ENCODE data around the gene SECTM1.
"Not testable (repeated sequence)": the region's sequence is repeated elsewhere in the genome, so short reads cannot be mapped to it uniquely, and the experiment has no call there.

SECTM1 gene

DNA sequence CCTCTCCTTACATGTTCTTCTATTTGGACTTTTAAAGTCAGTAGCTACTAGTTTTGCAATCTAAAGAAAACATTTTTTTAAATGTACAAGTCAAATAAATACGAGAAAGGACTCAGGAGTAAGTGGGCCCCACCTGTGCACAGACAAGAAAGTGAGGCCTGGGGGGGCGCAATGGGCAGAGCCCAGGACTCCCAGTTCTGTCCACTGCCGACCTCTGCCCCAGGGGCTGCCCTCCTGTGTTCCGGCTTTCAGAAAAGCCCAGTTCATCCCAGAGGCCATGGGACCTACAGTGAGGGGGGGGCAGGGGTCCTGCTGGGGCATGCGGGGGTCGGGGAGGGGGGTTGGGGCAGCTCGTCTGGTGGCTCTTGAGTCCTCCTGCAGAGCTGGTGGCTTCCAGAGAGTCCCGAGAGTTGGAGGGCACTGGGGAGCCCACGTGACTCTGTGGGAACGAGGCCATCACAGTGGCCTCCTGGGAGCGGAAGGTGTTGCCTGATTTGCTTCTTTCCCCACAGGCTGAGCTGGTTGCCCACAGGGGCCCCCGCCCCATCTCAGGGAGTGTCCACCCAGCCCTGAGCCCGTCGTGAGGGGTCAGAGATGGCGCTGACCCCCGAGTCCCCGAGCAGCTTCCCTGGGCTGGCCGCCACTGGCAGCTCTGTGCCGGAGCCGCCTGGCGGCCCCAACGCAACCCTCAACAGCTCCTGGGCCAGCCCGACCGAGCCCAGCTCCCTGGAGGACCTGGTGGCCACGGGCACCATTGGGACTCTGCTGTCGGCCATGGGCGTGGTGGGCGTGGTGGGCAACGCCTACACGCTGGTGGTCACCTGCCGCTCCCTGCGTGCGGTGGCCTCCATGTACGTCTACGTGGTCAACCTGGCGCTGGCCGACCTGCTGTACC is 40.4 kb upstream of the SECTM1 start:
- Histone ChIP-seq H3K27me3 (ENCODE audit: control insufficient read depth, low read length) (peaks cover 19% of the 10 kb centered on the region), H3K36me3 (ENCODE audit: control insufficient read depth, low read length) (no peaks in the 10 kb centered on the region), H3K9me2 (replicated peaks; ENCODE audit: control insufficient read depth, low read length) (no peaks in the 10 kb centered on the region), H3K9me3 (ENCODE audit: control insufficient read depth, insufficient read depth, low read length) (no peaks in the 10 kb centered on the region), H3K4me1 (ENCODE audit: control insufficient read depth, low read length) (peaks cover 9% of the 10 kb centered on the region), H3F3A (ENCODE audit: control insufficient read depth, insufficient read depth) (no peaks in the 10 kb centered on the region), H4K20me1 (ENCODE audit: control insufficient read depth, insufficient read depth, low read depth, low read length) (no peaks in the 10 kb centered on the region), H3K79me2 (ENCODE audit: control insufficient read depth, low read length) (no peaks in the 10 kb centered on the region), H3K27ac (ENCODE audit: low read depth, low read length) (no peak overlapping the region), H3K4me2 (ENCODE audit: low read length) (no peak overlapping the region), H3K4me3 (ENCODE audit: low read length) (no peak overlapping the region)
- TF ChIP-seq, protein P1, sequence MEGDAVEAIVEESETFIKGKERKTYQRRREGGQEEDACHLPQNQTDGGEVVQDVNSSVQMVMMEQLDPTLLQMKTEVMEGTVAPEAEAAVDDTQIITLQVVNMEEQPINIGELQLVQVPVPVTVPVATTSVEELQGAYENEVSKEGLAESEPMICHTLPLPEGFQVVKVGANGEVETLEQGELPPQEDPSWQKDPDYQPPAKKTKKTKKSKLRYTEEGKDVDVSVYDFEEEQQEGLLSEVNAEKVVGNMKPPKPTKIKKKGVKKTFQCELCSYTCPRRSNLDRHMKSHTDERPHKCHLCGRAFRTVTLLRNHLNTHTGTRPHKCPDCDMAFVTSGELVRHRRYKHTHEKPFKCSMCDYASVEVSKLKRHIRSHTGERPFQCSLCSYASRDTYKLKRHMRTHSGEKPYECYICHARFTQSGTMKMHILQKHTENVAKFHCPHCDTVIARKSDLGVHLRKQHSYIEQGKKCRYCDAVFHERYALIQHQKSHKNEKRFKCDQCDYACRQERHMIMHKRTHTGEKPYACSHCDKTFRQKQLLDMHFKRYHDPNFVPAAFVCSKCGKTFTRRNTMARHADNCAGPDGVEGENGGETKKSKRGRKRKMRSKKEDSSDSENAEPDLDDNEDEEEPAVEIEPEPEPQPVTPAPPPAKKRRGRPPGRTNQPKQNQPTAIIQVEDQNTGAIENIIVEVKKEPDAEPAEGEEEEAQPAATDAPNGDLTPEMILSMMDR (IDR thresholded peaks at IDR 0.05; ENCODE audit: low read depth, low read length, poor library complexity, severe bottlenecking) = no peak
- TF ChIP-seq EZH2phosphoT487 (IDR thresholded peaks at IDR 0.05; ENCODE audit: borderline replicate concordance, low read length) = no peak

DNA sequence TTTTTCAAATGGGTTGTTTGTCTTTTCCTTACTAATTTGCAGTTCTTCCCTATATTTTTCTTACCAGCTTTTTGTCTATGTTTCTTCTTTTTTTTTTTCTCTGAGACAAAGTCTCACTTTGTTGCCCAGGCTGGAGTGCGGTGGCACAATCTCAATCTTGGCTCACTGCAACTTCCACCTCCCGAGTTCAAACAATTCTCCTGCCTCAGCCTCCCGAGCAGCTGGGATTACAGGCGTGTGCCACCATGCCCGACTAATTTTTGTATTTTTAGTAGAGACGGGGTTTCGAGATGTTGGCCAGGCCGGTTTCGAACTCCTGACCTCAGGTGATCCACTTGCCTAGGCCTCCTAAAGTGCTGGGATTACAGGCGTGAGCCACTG is 39.5 kb upstream of the SECTM1 start:
- not testable (repeated sequence) for H4K20me1 ChIP-seq (ENCODE audit: control insufficient read depth, insufficient read depth, low read depth, low read length); H3K4me3 ChIP-seq (ENCODE audit: low read length); H3K4me1 ChIP-seq (ENCODE audit: control insufficient read depth, low read length); H3K79me2 ChIP-seq (ENCODE audit: control insufficient read depth, low read length); H3K36me3 ChIP-seq (ENCODE audit: control insufficient read depth, low read length); H3K9me3 ChIP-seq (ENCODE audit: control insufficient read depth, insufficient read depth, low read length); H3F3A ChIP-seq (ENCODE audit: control insufficient read depth, insufficient read depth); H3K27ac ChIP-seq (ENCODE audit: low read depth, low read length); H3K9me2 ChIP-seq (replicated peaks; ENCODE audit: control insufficient read depth, low read length); H3K4me2 ChIP-seq (ENCODE audit: low read length)
- H3K27me3 ChIP-seq (ENCODE audit: control insufficient read depth, low read length) = peaks cover 19% of the 10 kb centered on the region

DNA sequence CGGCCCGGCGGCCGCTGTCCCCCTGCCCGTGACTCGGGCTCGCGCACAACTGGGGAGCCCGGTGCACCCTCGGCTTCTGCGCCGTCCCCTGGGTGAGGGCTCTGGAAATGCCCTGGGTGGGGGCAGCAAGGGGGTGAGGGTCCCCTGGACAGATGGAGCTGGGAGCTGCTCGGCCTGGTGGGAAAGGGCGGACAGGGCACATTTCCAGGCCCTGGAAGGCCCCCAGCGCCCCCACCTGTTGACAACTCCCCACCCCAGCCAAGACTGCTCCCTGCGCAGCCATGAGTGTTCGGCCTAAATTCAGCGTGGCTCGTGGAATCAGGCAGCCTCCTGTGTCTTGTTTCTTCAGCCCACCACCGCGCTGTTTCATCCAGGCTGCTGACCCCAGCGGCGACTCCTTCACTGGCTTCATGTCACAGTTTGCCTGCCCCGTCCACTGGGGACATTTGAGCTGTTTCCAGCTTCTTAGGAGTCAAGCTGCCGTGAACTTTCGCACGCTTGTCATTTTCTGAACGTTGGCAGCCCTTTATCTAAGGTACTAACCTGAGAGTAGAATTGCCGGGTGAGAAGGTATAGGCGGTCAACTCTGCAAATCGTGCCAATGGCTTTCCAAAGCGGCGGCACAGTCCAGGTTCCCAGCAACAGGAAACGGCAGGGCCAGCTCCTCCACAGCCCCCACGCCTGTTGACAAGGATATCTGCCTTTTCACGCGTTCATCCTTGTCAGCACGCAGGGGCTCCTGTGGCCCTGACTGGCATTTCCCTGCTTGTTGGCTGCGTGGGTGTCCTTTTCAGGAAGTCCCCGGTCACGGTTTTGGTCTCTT is 38.9 kb upstream of the SECTM1 start:
- Histone ChIP-seq H3K27me3 (ENCODE audit: control insufficient read depth, low read length) (peaks cover 19% of the 10 kb centered on the region), H3K4me3 (ENCODE audit: low read length) (no peak overlapping the region), H3K9me2 (replicated peaks; ENCODE audit: control insufficient read depth, low read length) (no peaks in the 10 kb centered on the region), H3K4me2 (ENCODE audit: low read length) (no peak overlapping the region), H3K4me1 (ENCODE audit: control insufficient read depth, low read length) (peaks cover 9% of the 10 kb centered on the region), H4K20me1 (ENCODE audit: control insufficient read depth, insufficient read depth, low read depth, low read length) (no peaks in the 10 kb centered on the region), H3K27ac (ENCODE audit: low read depth, low read length) (no peak overlapping the region), H3K79me2 (ENCODE audit: control insufficient read depth, low read length) (no peaks in the 10 kb centered on the region), H3K9me3 (ENCODE audit: control insufficient read depth, insufficient read depth, low read length) (no peaks in the 10 kb centered on the region), H3K36me3 (ENCODE audit: control insufficient read depth, low read length) (no peaks in the 10 kb centered on the region), H3F3A (ENCODE audit: control insufficient read depth, insufficient read depth) (no peaks in the 10 kb centered on the region)
- TF ChIP-seq EZH2phosphoT487 (IDR thresholded peaks at IDR 0.05; ENCODE audit: borderline replicate concordance, low read length) = no peak
- TF ChIP-seq, protein P1 (IDR thresholded peaks at IDR 0.05; ENCODE audit: low read depth, low read length, poor library complexity, severe bottlenecking) = no peak

All from DOHH2 (cell line).